ENCODE measurements around the gene PPFIA1. TPM values are rescaled to one million over a fixed set of nuclear protein-coding genes. Genes with fewer than 3 reads are reported as not detected.

The PPFIA1 gene
- total RNA-seq, 2 experiments from 2014 or later = 34.6 to 53.9 TPM

- no peak overlapping the region for H3K4me2 ChIP-seq (ENCODE audit: low read length)
- H3K9me2 ChIP-seq (ENCODE audit: insufficient read depth, low read length) = no peaks in the 10 kb centered on the region
- no TSS peak for BruUV-seq (replicated peaks)
- H2AFZ ChIP-seq (ENCODE audit: low read length) = no peak overlapping the region
- H3K79me2 ChIP-seq (ENCODE audit: insufficient read depth, low read depth, low read length) = no peaks in the 10 kb centered on the region
- H3K4me3 ChIP-seq (ENCODE audit: low read depth, low read length, poor library complexity, severe bottlenecking) = no peak overlapping the region
- ChIA-PET CTCF (ENCODE audit: unreplicated experiment) (no interaction called here), POLR2A (no interaction called here)
- intact Hi-C loops (cut with micrococcal nuclease; ENCODE audit: unreplicated experiment) = no loop called here
- no peaks in the 10 kb centered on the region for H4K20me1 ChIP-seq (ENCODE audit: insufficient read depth, low read length)
- peaks cover 59% of the 10 kb centered on the region for H3K36me3 ChIP-seq (ENCODE audit: insufficient read depth, low read length)
- no peaks in the 10 kb centered on the region for H3K9me3 ChIP-seq (ENCODE audit: low read length)
- DNase-seq (ENCODE audit: low spot score) = no peak
- H3K27ac ChIP-seq (ENCODE audit: low read depth, low read length, poor library complexity, severe bottlenecking) = no peak overlapping the region
- no peaks in the 10 kb centered on the region for H3K4me1 ChIP-seq (ENCODE audit: insufficient read depth, low read length, poor library complexity, severe bottlenecking)
- no peak for TF ChIP-seq EZH2phosphoT487 (IDR thresholded peaks at IDR 0.05; ENCODE audit: borderline replicate concordance, low read depth, low read length)
- TF ChIP-seq CTCF (conservative IDR thresholded peaks at IDR 0.05; ENCODE audit: low read length) = no peak
These were observed 81.6 kb downstream of the PPFIA1 start for GRCh38 chr11:70352100-70352499.

- no peak for TF ChIP-seq EZH2phosphoT487 (IDR thresholded peaks at IDR 0.05; ENCODE audit: borderline replicate concordance, low read depth, low read length)
- TF ChIP-seq CTCF (conservative IDR thresholded peaks at IDR 0.05; ENCODE audit: low read length) = no peak
- no peaks in the 10 kb centered on the region for H4K20me1 ChIP-seq (ENCODE audit: insufficient read depth, low read length)
- intact Hi-C loops (cut with micrococcal nuclease; ENCODE audit: unreplicated experiment) = no loop called here
- no peaks in the 10 kb centered on the region for H3K79me2 ChIP-seq (ENCODE audit: insufficient read depth, low read depth, low read length)
- DNase-seq (ENCODE audit: low spot score) = no peak
- BruUV-seq (replicated peaks) = no TSS peak
- POLR2A ChIA-PET = no interaction called here
- H3K4me3 ChIP-seq (ENCODE audit: low read depth, low read length, poor library complexity, severe bottlenecking) = no peak overlapping the region
- H3K9me2 ChIP-seq (ENCODE audit: insufficient read depth, low read length) = no peaks in the 10 kb centered on the region
- CTCF ChIA-PET (ENCODE audit: unreplicated experiment) = no interaction called here
- H3K36me3 ChIP-seq (ENCODE audit: insufficient read depth, low read length) = peaks cover 60% of the 10 kb centered on the region
- no peaks in the 10 kb centered on the region for H3K9me3 ChIP-seq (ENCODE audit: low read length)
- H3K4me1 ChIP-seq (ENCODE audit: insufficient read depth, low read length, poor library complexity, severe bottlenecking) = no peaks in the 10 kb centered on the region
- no peak overlapping the region for H2AFZ ChIP-seq (ENCODE audit: low read length)
- H3K4me2 ChIP-seq (ENCODE audit: low read length) = no peak overlapping the region
- H3K27ac ChIP-seq (ENCODE audit: low read depth, low read length, poor library complexity, severe bottlenecking) = no peak overlapping the region
These were observed 82.1 kb downstream of the PPFIA1 start for GRCh38 chr11:70352601-70353000.

GRCh38 chr11:70353329-70353728 is 82.8 kb downstream of the PPFIA1 start:
- H3K27ac ChIP-seq (ENCODE audit: low read depth, low read length, poor library complexity, severe bottlenecking) = no peak overlapping the region

More at GRCh38 chr11:70353329-70353728, 82.8 kb downstream of the PPFIA1 start:
- Histone ChIP-seq H3K9me2 (ENCODE audit: insufficient read depth, low read length) (no peaks in the 10 kb centered on the region), H3K9me3 (ENCODE audit: low read length) (no peaks in the 10 kb centered on the region), H3K4me2 (ENCODE audit: low read length) (no peak overlapping the region), H3K36me3 (ENCODE audit: insufficient read depth, low read length) (peaks cover 61% of the 10 kb centered on the region), H3K4me3 (ENCODE audit: low read depth, low read length, poor library complexity, severe bottlenecking) (no peak overlapping the region), H3K79me2 (ENCODE audit: insufficient read depth, low read depth, low read length) (no peaks in the 10 kb centered on the region), H4K20me1 (ENCODE audit: insufficient read depth, low read length) (no peaks in the 10 kb centered on the region), H3K4me1 (ENCODE audit: insufficient read depth, low read length, poor library complexity, severe bottlenecking) (no peaks in the 10 kb centered on the region), H2AFZ (ENCODE audit: low read length) (no peak overlapping the region)
- ChIA-PET CTCF (ENCODE audit: unreplicated experiment) (no interaction called here), POLR2A (interaction anchor here (0.6 kb wide), 1 partner anchor 17 kb away, joined by 3 read pairs; no protein-coding TSS in a partner anchor)
- DNase-seq (ENCODE audit: low spot score) = no peak
- no TSS peak for BruUV-seq (replicated peaks)
- intact Hi-C loops (cut with micrococcal nuclease; ENCODE audit: unreplicated experiment) = no loop called here
- TF ChIP-seq CTCF (conservative IDR thresholded peaks at IDR 0.05; ENCODE audit: low read length) (no peak), EZH2phosphoT487 (IDR thresholded peaks at IDR 0.05; ENCODE audit: borderline replicate concordance, low read depth, low read length) (no peak)
